ENCODE measurements around the gene PIK3R3. TPM values are rescaled to one million over a fixed set of nuclear protein-coding genes. Genes with fewer than 3 reads are reported as not detected.

The PIK3R3 gene
- polyA plus RNA-seq, 1 donor (not counting 4 experiments of a cell fraction or from before 2014, with no cell fraction given), result 11.9 TPM

DNA sequence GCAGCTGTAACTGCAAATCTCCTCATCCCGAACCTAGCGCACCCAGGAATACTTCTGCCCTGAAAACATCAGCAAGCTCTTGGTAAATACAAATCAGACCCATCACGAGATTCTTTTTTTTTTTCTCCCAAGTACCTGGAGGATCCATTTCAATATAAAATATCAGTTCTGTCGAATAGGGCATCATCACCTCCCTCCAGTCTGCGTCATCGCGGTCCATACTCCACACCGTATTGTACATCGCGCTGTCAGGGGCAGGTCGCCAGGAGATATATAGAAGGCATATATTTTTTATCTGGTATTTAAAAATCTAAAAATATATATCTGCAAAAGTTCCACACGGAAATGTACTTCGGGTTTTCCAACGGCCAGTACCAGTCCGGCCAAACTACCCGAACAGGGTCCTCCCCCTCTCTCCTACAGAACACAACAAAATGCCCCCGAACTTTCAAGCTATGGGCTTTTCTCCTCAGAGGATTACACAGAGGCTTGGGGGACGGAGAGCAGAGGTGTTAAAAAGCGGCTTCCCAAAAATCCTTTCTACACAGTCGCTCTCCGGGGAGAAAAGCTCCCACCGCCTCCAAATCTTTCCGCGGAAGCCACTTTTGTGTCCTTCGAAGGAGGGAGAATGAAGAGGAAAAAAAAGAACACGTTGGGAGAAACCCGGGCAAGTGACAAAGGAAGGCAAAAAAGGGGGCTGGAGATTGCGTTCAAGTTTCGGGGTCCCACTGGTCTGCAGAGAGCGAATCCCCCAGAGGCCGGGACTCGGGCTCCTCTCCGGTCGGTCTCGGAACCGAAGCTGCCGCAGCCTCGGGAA lies 509 bp downstream of the PIK3R3 start:
- FAIRE-seq, result peak; percentile 26
- DNase-seq (ENCODE audit: low read depth, low spot score), result no peak
- H3K4me1 ChIP-seq (ENCODE audit: control insufficient read depth, extremely low read depth, insufficient read depth, low read length), result peaks cover 15% of the 10 kb centered on the region
- H3K9me1 ChIP-seq (ENCODE audit: control insufficient read depth, extremely low read depth, insufficient read depth, low read length), result no peaks in the 10 kb centered on the region
- dilution Hi-C loops (cut with MboI; ENCODE audit: extremely low pct_ligation_motif_present, low sequenced_read_pairs), result no loop called here
- H3K36me3 ChIP-seq (ENCODE audit: control insufficient read depth in 2 of 2, extremely low read depth in 1 of 2, insufficient read depth in 2 of 2, low read length in 2 of 2), result no peaks in the 10 kb centered on the region
- peaks cover 5% of the 10 kb centered on the region for H3K27me3 ChIP-seq (ENCODE audit: control insufficient read depth, extremely low read depth, insufficient read depth, low read length)
- no peaks in the 10 kb centered on the region for H3K9me3 ChIP-seq (ENCODE audit: control insufficient read depth, low read depth, low read length)
- TF ChIP-seq CTCF (optimal IDR thresholded peaks at IDR 0.05 in 1 of 3, IDR thresholded peaks at IDR 0.05 in 1 of 3, conservative IDR thresholded peaks at IDR 0.05 in 1 of 3; ENCODE audit: extremely low read depth in 1 of 3, insufficient read depth in 2 of 3, low read length in 3 of 3), result no peak
- TF ChIP-seq EZH2 (IDR thresholded peaks at IDR 0.05; ENCODE audit: low read length), result no peak
- peak overlapping the region; percentile 97 for H2AFZ ChIP-seq (ENCODE audit: control insufficient read depth, low read length)
- no peaks in the 10 kb centered on the region for H4K20me1 ChIP-seq (ENCODE audit: control insufficient read depth, extremely low read depth, insufficient read depth, low read length)
- H3K27ac ChIP-seq (ENCODE audit: control insufficient read depth, insufficient read depth, low read length), result peak overlapping the region; percentile 91
- peak overlapping the region; percentile 96 for H3K4me2 ChIP-seq (ENCODE audit: control insufficient read depth, extremely low read depth, insufficient read depth, low read depth, low read length)
- peak overlapping the region; percentile 64 to 95 (median 85) for H3K4me3 ChIP-seq (ENCODE audit: control insufficient read depth in 2 of 3, extremely low read depth in 1 of 3, insufficient read depth in 2 of 3, low read depth in 1 of 3, low read length in 3 of 3)
- no peaks in the 10 kb centered on the region for H3K79me2 ChIP-seq (ENCODE audit: control insufficient read depth, insufficient read depth, low read length)
- peak overlapping the region; percentile 88 for H3K9ac ChIP-seq (ENCODE audit: control insufficient read depth, extremely low read depth, insufficient read depth, low read length)

DNA sequence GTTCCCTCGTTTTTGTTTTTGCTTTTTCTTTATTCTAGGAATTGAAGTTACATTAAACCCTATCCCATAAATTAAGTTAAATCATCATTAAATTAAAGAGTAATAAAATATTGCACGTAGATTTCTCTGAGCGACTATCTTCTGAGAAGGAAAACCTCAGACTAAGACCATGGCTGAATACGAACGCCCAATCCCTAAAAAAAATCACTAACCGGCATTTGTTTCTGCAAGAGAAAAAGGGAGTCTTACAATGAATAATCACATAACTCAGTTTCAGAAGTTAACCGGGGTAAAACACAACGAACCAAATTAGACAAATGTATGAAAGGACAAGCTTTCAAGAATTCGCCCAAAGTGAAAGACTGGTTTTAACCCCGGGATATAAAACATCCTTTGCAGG lies 1.3 kb downstream of the PIK3R3 start:
- no peaks in the 10 kb centered on the region for H4K20me1 ChIP-seq (ENCODE audit: control insufficient read depth, extremely low read depth, insufficient read depth, low read length)
- dilution Hi-C loops (cut with MboI; ENCODE audit: extremely low pct_ligation_motif_present, low sequenced_read_pairs), result no loop called here

More for the DNA sequence above, 1.3 kb downstream of the PIK3R3 start:
- H3K9me3 ChIP-seq (ENCODE audit: control insufficient read depth, low read depth, low read length), result no peaks in the 10 kb centered on the region
- H3K9ac ChIP-seq (ENCODE audit: control insufficient read depth, extremely low read depth, insufficient read depth, low read length), result peak overlapping the region; percentile 34
- peak overlapping the region; percentile 96 for H3K4me2 ChIP-seq (ENCODE audit: control insufficient read depth, extremely low read depth, insufficient read depth, low read depth, low read length)
- H3K4me3 ChIP-seq (ENCODE audit: control insufficient read depth in 2 of 3, extremely low read depth in 1 of 3, insufficient read depth in 2 of 3, low read depth in 1 of 3, low read length in 3 of 3), result peak overlapping the region; percentile 58 to 64 (median 59)
- FAIRE-seq, result no peak
- H3K36me3 ChIP-seq (ENCODE audit: control insufficient read depth in 2 of 2, extremely low read depth in 1 of 2, insufficient read depth in 2 of 2, low read length in 2 of 2), result no peaks in the 10 kb centered on the region
- H3K9me1 ChIP-seq (ENCODE audit: control insufficient read depth, extremely low read depth, insufficient read depth, low read length), result no peaks in the 10 kb centered on the region
- H3K79me2 ChIP-seq (ENCODE audit: control insufficient read depth, insufficient read depth, low read length), result no peaks in the 10 kb centered on the region
- H3K27ac ChIP-seq (ENCODE audit: control insufficient read depth, insufficient read depth, low read length), result no peak overlapping the region
- TF ChIP-seq CTCF (optimal IDR thresholded peaks at IDR 0.05 in 1 of 3, IDR thresholded peaks at IDR 0.05 in 1 of 3, conservative IDR thresholded peaks at IDR 0.05 in 1 of 3; ENCODE audit: extremely low read depth in 1 of 3, insufficient read depth in 2 of 3, low read length in 3 of 3) (no peak), EZH2 (IDR thresholded peaks at IDR 0.05; ENCODE audit: low read length) (no peak)
- DNase-seq (ENCODE audit: low read depth, low spot score), result no peak
- H3K27me3 ChIP-seq (ENCODE audit: control insufficient read depth, extremely low read depth, insufficient read depth, low read length), result peaks cover 5% of the 10 kb centered on the region
- peaks cover 15% of the 10 kb centered on the region for H3K4me1 ChIP-seq (ENCODE audit: control insufficient read depth, extremely low read depth, insufficient read depth, low read length)
- H2AFZ ChIP-seq (ENCODE audit: control insufficient read depth, low read length), result no peak overlapping the region

Data from keratinocyte (primary cell).